HL-60 (cell line): ENCODE measurements around the gene ALDOB.

ENCODE experiments used
- DNase-seq, 2 experiments: peaks; one replicate each; pipeline ENCODE4 v3.0.0-alpha.2; 2010 to 2020; ENCODE audit warnings: low read depth in 1 of 2, low spot score in 1 of 2
- H3K27ac ChIP-seq: fragments of 250-450 bp; sonication (Bioruptor Pico); replicated peaks from 2 replicates; pipeline ENCODE4 v1.5.1; 2020; ENCODE audit warnings: mild to moderate bottlenecking, moderate library complexity
- H3K27me3 ChIP-seq: fragments of 250-450 bp; sonication (Bioruptor Pico); 2 replicates; pipeline ENCODE4 v1.5.1; 2021; ENCODE audit warnings: mild to moderate bottlenecking, moderate library complexity; ENCODE audit not compliant: insufficient read depth, poor library complexity, severe bottlenecking
- H3K4me3 ChIP-seq: replicated peaks from 2 replicates; pipeline ENCODE4 v1.5.1; 2011; ENCODE audit warnings: mild to moderate bottlenecking, control low read depth, low read length; ENCODE audit not compliant: insufficient read depth
- CTCF ChIP-seq: IDR thresholded peaks from one replicate; pipeline ENCODE4 v1.5.1; 2011; ENCODE audit warnings: low read length, control low read depth, inconsistent platforms; ENCODE audit not compliant: insufficient read depth
- GABPA ChIP-seq: IDR thresholded peaks from 2 replicates; pipeline ENCODE4 v1.6.1; 2012; ENCODE audit warnings: low read depth
- POLR2AphosphoS5 ChIP-seq: IDR thresholded peaks from 2 replicates; pipeline ENCODE4 v1.6.1; 2012; ENCODE audit warnings: low read depth
- SPI1 ChIP-seq: IDR thresholded peaks from 2 replicates; pipeline ENCODE4 v1.6.1; 2012; ENCODE audit warnings: low read depth, mild to moderate bottlenecking, borderline replicate concordance
- TF ChIP-seq, protein P1 (sequence below): IDR thresholded peaks from 2 replicates; pipeline ENCODE4 v1.6.1; 2012; ENCODE audit warnings: low read depth; ENCODE audit not compliant: insufficient replicate concordance

Gene ALDOB

GRCh38 chr9:101480386-101480785 lies 44.8 kb upstream of the ALDOB start:
- H3K27ac ChIP-seq: no peak overlapping the region
- no peak overlapping the region for H3K4me3 ChIP-seq
- H3K27me3 ChIP-seq: peaks cover 5% of the 10 kb centered on the region
- DNase-seq: no peak
- TF ChIP-seq, protein P1, sequence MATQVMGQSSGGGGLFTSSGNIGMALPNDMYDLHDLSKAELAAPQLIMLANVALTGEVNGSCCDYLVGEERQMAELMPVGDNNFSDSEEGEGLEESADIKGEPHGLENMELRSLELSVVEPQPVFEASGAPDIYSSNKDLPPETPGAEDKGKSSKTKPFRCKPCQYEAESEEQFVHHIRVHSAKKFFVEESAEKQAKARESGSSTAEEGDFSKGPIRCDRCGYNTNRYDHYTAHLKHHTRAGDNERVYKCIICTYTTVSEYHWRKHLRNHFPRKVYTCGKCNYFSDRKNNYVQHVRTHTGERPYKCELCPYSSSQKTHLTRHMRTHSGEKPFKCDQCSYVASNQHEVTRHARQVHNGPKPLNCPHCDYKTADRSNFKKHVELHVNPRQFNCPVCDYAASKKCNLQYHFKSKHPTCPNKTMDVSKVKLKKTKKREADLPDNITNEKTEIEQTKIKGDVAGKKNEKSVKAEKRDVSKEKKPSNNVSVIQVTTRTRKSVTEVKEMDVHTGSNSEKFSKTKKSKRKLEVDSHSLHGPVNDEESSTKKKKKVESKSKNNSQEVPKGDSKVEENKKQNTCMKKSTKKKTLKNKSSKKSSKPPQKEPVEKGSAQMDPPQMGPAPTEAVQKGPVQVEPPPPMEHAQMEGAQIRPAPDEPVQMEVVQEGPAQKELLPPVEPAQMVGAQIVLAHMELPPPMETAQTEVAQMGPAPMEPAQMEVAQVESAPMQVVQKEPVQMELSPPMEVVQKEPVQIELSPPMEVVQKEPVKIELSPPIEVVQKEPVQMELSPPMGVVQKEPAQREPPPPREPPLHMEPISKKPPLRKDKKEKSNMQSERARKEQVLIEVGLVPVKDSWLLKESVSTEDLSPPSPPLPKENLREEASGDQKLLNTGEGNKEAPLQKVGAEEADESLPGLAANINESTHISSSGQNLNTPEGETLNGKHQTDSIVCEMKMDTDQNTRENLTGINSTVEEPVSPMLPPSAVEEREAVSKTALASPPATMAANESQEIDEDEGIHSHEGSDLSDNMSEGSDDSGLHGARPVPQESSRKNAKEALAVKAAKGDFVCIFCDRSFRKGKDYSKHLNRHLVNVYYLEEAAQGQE: no peak
- no peak for TF ChIP-seq SPI1
- TF ChIP-seq GABPA: no peak
- TF ChIP-seq POLR2AphosphoS5: no peak
- no peak for TF ChIP-seq CTCF

- no peak overlapping the region for H3K4me3 ChIP-seq
- TF ChIP-seq, protein P1: no peak
- TF ChIP-seq CTCF (no peak), POLR2AphosphoS5 (no peak), SPI1 (no peak), GABPA (no peak)
- peaks cover under 1% of the 10 kb centered on the region for H3K27me3 ChIP-seq
- DNase-seq: no peak
- H3K27ac ChIP-seq: no peak overlapping the region
Observed at GRCh38 chr9:101479338-101480030, 43.9 kb upstream of the ALDOB start.

- H3K27ac ChIP-seq: no peak overlapping the region
- peak; percentile 16 to 76 for DNase-seq
- no peak overlapping the region for H3K4me3 ChIP-seq
- TF ChIP-seq CTCF (no peak), POLR2AphosphoS5 (no peak), SPI1 (no peak), GABPA (no peak)
- TF ChIP-seq, protein P1: no peak
- H3K27me3 ChIP-seq: no peaks in the 10 kb centered on the region
Observed at GRCh38 chr9:101478906-101479305, 43.3 kb upstream of the ALDOB start.
